GM12878 (cell line): ENCODE results near the gene ADGRE2.

Experiments used
- ATF7 ChIP-seq: fragments of 450-650 bp; IDR thresholded peaks from 2 replicates; pipeline ENCODE4 v1.6.1; 2016; ENCODE audit warnings: low read depth, mild to moderate bottlenecking
- NFXL1 ChIP-seq: fragments of 450-650 bp; IDR thresholded peaks from 2 replicates; pipeline ENCODE4 v1.6.1; 2017; ENCODE audit warnings: antibody characterized with exemption, mild to moderate bottlenecking, borderline replicate concordance

- TF ChIP-seq NFXL1: no peak
- no peak for TF ChIP-seq ATF7
Measured at GRCh38 chr19:14715841-14716240, 62.5 kb downstream of the ADGRE2 start.
